ENCODE results near the gene GAS7.

- TF ChIP-seq CTCF (IDR thresholded peaks at IDR 0.05) (no peak), EP300 (IDR thresholded peaks at IDR 0.05) (no peak)
These were observed 246.6 kb downstream of the GAS7 start for GRCh38 chr17:9951803-9952202.
